GM23338 (cell line): Measurements from ENCODE around the gene EVI2B. TPM values are rescaled to one million over a fixed set of nuclear protein-coding genes. Genes with fewer than 3 reads are reported as not detected.

ENCODE experiments used
- ATAC-seq: fragments of 200-7000 bp; cut with Tn5 transposase; 3 replicates; pipeline ENCODE4 v1.9.1; 2020
- DNase-seq: peaks from one replicate; pipeline ENCODE4 v3.0.0-alpha.2; 2015; ENCODE audit warnings: low spot score
- H2AFZ ChIP-seq: fragments of 200-600 bp; sonication (generic); 2 replicates; pipeline ENCODE4 v1.8.0; 2016; ENCODE audit warnings: antibody characterized with exemption, mild to moderate bottlenecking, moderate library complexity
- H3F3A ChIP-seq: fragments of 200-600 bp; sonication (generic); replicated peaks from 2 replicates; pipeline ENCODE4 v1.8.0; 2017; ENCODE audit warnings: antibody characterized with exemption, mixed run types, low read depth
- H3K27ac ChIP-seq: fragments of 200-600 bp; sonication (generic); 2 replicates; pipeline ENCODE4 v1.6.1; 2016; ENCODE audit warnings: low read depth
- H3K27me3 ChIP-seq: fragments of 200-600 bp; sonication (generic); 2 replicates; pipeline ENCODE4 v1.8.0; 2016; ENCODE audit warnings: mild to moderate bottlenecking, mixed run types, moderate library complexity; ENCODE audit not compliant: insufficient read depth
- H3K36me3 ChIP-seq: fragments of 200-600 bp; sonication (generic); 2 replicates; pipeline ENCODE4 v1.8.0; 2016; ENCODE audit warnings: mild to moderate bottlenecking; ENCODE audit not compliant: insufficient read depth
- H3K4me1 ChIP-seq: fragments of 200-600 bp; sonication (generic); 2 replicates; pipeline ENCODE4 v1.8.0; 2016; ENCODE audit warnings: mild to moderate bottlenecking, moderate library complexity; ENCODE audit not compliant: insufficient read depth
- H3K4me2 ChIP-seq: fragments of 200-600 bp; sonication (generic); 2 replicates; pipeline ENCODE4 v1.7.1; 2017; ENCODE audit warnings: mixed run types
- H3K4me3 ChIP-seq: fragments of 200-600 bp; sonication (generic); 2 replicates; pipeline ENCODE4 v1.6.1; 2016; ENCODE audit warnings: mixed run types
- H3K79me2 ChIP-seq: fragments of 200-600 bp; sonication (generic); replicated peaks from 2 replicates; pipeline ENCODE4 v1.8.0; 2017; ENCODE audit warnings: mild to moderate bottlenecking; ENCODE audit not compliant: insufficient read depth
- H3K9me2 ChIP-seq: fragments of 200-600 bp; sonication (generic); 2 replicates; pipeline ENCODE4 v1.8.0; 2017; ENCODE audit not compliant: insufficient read depth
- H4K20me1 ChIP-seq: fragments of 200-600 bp; sonication (generic); replicated peaks from 2 replicates; pipeline ENCODE4 v1.8.0; 2017; ENCODE audit warnings: mild to moderate bottlenecking; ENCODE audit not compliant: insufficient read depth
- H3K27ac Mint-ChIP-seq: 2 replicates; pipeline ENCODE4 v1.8.0; 2020; ENCODE audit warnings: inconsistent platforms, mild to moderate bottlenecking, moderate library complexity, mixed read lengths
- H3K27me3 Mint-ChIP-seq: 3 replicates; pipeline ENCODE4 v1.8.0; 2022; ENCODE audit warnings: low read depth, mild to moderate bottlenecking, moderate library complexity, mixed read lengths, inconsistent platforms; ENCODE audit not compliant: insufficient read depth, poor library complexity
- H3K36me3 Mint-ChIP-seq: 3 replicates; pipeline ENCODE4 v1.8.0; 2021; ENCODE audit warnings: low read depth, mild to moderate bottlenecking, inconsistent platforms, moderate library complexity, mixed read lengths
- H3K4me1 Mint-ChIP-seq: 3 replicates; pipeline ENCODE4 v1.8.0; 2020; ENCODE audit warnings: mild to moderate bottlenecking, inconsistent platforms, mixed read lengths
- H3K4me3 Mint-ChIP-seq: 3 replicates; pipeline ENCODE4 v1.8.0; 2021; ENCODE audit warnings: moderate library complexity, mild to moderate bottlenecking, inconsistent platforms, mixed read lengths
- H3K9me3 Mint-ChIP-seq: 3 replicates; pipeline ENCODE4 v1.8.0; 2020; ENCODE audit warnings: moderate library complexity, mild to moderate bottlenecking, inconsistent platforms, mixed read lengths
- CREB1 ChIP-seq: fragments of 250-450 bp; sonication (Bioruptor Pico); IDR thresholded peaks from 2 replicates; pipeline ENCODE4 v1.5.0; 2020; ENCODE audit warnings: low read depth, mild to moderate bottlenecking, moderate library complexity
- CTCF ChIP-seq, 2 experiments: fragments of 200-600 bp in 1 of 2; sonication (generic) in 1 of 2; conservative IDR thresholded peaks; 2 replicates each; pipeline versions ENCODE4 v1.5.1 to v1.6.1; 2016 to 2017; ENCODE audit warnings: antibody characterized with exemption in 2 of 2, low read depth in 2 of 2, mild to moderate bottlenecking in 2 of 2, moderate library complexity in 1 of 2
- ETS1 ChIP-seq: IDR thresholded peaks from 2 replicates; pipeline ENCODE4 v1.6.1; 2016; ENCODE audit warnings: antibody characterized with exemption
- EZH2 ChIP-seq: fragments of 200-600 bp; sonication (generic); IDR thresholded peaks from one replicate; pipeline ENCODE4 v1.8.0; 2017; ENCODE audit warnings: antibody characterized with exemption, mild to moderate bottlenecking, low read depth; ENCODE audit not compliant: unreplicated experiment
- EZH2phosphoT487 ChIP-seq: fragments of 200-600 bp; sonication (generic); IDR thresholded peaks from one replicate; pipeline ENCODE4 v1.8.1; 2018; ENCODE audit warnings: antibody characterized with exemption; ENCODE audit not compliant: unreplicated experiment
- JUNB ChIP-seq: IDR thresholded peaks from one replicate; pipeline ENCODE4 v1.6.1; 2016; ENCODE audit warnings: antibody characterized with exemption; ENCODE audit not compliant: unreplicated experiment
- NANOG ChIP-seq: IDR thresholded peaks from 2 replicates; pipeline ENCODE4 v1.6.1; 2016; ENCODE audit warnings: antibody characterized with exemption, borderline replicate concordance
- POLR2AphosphoS5 ChIP-seq: IDR thresholded peaks from 2 replicates; pipeline ENCODE4 v1.6.1; 2016; ENCODE audit warnings: antibody characterized with exemption, low read depth
- REST ChIP-seq: IDR thresholded peaks from one replicate; pipeline ENCODE4 v1.6.1; 2018; ENCODE audit warnings: antibody characterized with exemption; ENCODE audit not compliant: unreplicated experiment
- STAT1 ChIP-seq: IDR thresholded peaks from one replicate; pipeline ENCODE4 v1.6.1; 2016; ENCODE audit warnings: antibody characterized with exemption; ENCODE audit not compliant: unreplicated experiment
- ZNF114 ChIP-seq: fragments of 250-450 bp; sonication (Bioruptor Pico); IDR thresholded peaks from 2 replicates; pipeline ENCODE4 v1.5.0; 2020; ENCODE audit warnings: mild to moderate bottlenecking, moderate library complexity
- ZNF331 ChIP-seq: fragments of 250-450 bp; sonication (Bioruptor Pico); IDR thresholded peaks from 2 replicates; pipeline ENCODE4 v1.5.0; 2020; ENCODE audit warnings: low read depth, mild to moderate bottlenecking, moderate library complexity
- ZNF462 ChIP-seq: fragments of 250-450 bp; sonication (Bioruptor Pico); IDR thresholded peaks from 2 replicates; pipeline ENCODE4 v1.5.0; 2020; ENCODE audit warnings: mild to moderate bottlenecking, moderate library complexity
- polyA plus RNA-seq: library from polyadenylated mRNA; unstranded; fragments of >200 nt; fragmentation: Nextera tagmentation; extraction: Ambion mirVana; gene quantifications from 2 replicates; pipeline ENCODE4 v1.2.1, GENCODE V29; 2016
- total RNA-seq: library from RNA; depleted of rRNA; stranded (reverse); fragments of >200 nt; shearing (Covaris generic); gene quantifications from 2 replicates; pipeline ENCODE4 v1.2.3, GENCODE V29; 2014

The EVI2B gene
- total and polyA plus RNA-seq, 2 experiments from 2014 or later, result 0.18 TPM; not detected in 1

- Histone ChIP-seq H3K36me3 (no peaks in the 10 kb centered on the region), H4K20me1 (no peaks in the 10 kb centered on the region; the same call in 1 of the 2 replicates), H3K9me2 (no peaks in the 10 kb centered on the region), H2AFZ (no peak overlapping the region), H3K4me2 (no peak overlapping the region), H3K79me2 (no peaks in the 10 kb centered on the region), H3K4me3 (no peak overlapping the region), H3K27ac (no peak overlapping the region), H3F3A (no peaks in the 10 kb centered on the region), H3K27me3 (no peaks in the 10 kb centered on the region), H3K4me1 (peaks cover 5% of the 10 kb centered on the region; the same call in 1 of the 2 replicates)
- ATAC-seq (no peak), DNase-seq (no peak)
- Mint-ChIP-seq H3K4me3 (no peak overlapping the region), H3K36me3 (no peaks in the 10 kb centered on the region), H3K27me3 (no peaks in the 10 kb centered on the region), H3K27ac (no peak overlapping the region; the same call in 1 of the 2 replicates), H3K9me3 (no peaks in the 10 kb centered on the region), H3K4me1 (peaks cover 9% of the 10 kb centered on the region)
- TF ChIP-seq REST (no peak), ETS1 (no peak), ZNF462 (CRISPR knock-in tag) (no peak), ZNF114 (CRISPR knock-in tag) (no peak), NANOG (no peak), CTCF (conservative IDR thresholded peaks at IDR 0.05; ENCODE audit: low read depth in 2 of 2) (no peak), EZH2 (no peak), EZH2phosphoT487 (no peak), STAT1 (no peak), POLR2AphosphoS5 (no peak), JUNB (no peak), ZNF331 (CRISPR knock-in tag) (no peak), CREB1 (CRISPR knock-in tag) (no peak)
Observed at GRCh38 chr17:31310886-31311285, 3.0 kb downstream of the EVI2B start.
